GM18867 (cell line): Measurements from ENCODE around the gene TRIOBP.

ENCODE experiments used
- ATAC-seq: cut with Tn5 transposase; IDR thresholded peaks from one replicate; pipeline ENCODE4 v1.9.1; 2021; ENCODE audit warnings: mild to moderate bottlenecking, moderate library complexity; ENCODE audit not compliant: unreplicated experiment

TRIOBP gene

DNA sequence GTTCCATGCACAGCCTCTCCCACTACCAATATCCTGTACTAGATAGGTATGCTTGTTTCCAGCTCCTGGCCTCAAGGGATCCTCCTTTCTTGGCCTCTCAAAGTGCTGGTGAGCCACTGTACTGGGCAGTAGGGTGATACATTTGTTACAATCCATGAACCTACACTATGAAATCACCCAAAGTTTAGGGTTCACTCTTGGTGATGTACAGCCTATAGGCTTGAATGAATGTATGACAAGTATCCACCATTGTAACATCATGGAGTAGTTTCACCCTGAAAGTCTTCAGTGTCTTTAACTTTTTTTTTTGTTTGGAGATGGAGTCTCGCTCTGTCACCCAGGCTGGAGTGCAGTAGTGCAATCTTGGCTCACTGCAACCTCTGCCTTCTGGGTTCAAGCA is 31.8 kb downstream of the TRIOBP start:
- no peak for ATAC-seq

DNA sequence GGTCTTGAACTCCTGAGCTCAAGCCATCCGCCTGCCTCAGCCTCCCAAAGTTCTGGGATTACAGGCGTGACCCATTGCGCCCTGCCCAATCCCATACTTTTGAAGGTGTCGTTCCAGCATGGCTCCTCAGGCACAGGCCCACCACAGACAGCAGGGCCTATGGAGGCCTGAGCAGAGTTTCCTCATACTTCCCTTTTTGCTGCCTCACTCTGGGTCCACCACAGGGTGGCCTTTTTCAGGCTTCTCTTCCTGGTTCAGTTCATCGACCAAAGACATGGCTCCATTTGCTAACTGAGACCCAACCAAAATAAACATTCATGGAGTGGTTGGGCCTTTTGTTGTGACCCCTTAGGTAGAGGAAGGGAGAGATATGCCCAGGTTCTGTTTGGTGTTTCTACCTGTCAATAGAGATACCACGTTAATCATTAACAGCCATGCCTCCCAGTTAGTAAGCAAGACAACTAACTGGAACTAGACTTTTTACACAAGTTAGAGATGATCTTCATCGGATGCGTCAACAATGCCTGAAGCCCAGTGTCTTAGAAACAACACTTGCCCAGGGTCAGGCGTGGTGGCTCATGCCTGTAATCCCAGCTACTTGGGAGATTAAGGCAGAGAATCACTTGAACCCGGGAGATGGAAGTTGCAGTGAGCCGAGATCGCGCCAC is 35.1 kb downstream of the TRIOBP start:
- ATAC-seq: no peak

DNA sequence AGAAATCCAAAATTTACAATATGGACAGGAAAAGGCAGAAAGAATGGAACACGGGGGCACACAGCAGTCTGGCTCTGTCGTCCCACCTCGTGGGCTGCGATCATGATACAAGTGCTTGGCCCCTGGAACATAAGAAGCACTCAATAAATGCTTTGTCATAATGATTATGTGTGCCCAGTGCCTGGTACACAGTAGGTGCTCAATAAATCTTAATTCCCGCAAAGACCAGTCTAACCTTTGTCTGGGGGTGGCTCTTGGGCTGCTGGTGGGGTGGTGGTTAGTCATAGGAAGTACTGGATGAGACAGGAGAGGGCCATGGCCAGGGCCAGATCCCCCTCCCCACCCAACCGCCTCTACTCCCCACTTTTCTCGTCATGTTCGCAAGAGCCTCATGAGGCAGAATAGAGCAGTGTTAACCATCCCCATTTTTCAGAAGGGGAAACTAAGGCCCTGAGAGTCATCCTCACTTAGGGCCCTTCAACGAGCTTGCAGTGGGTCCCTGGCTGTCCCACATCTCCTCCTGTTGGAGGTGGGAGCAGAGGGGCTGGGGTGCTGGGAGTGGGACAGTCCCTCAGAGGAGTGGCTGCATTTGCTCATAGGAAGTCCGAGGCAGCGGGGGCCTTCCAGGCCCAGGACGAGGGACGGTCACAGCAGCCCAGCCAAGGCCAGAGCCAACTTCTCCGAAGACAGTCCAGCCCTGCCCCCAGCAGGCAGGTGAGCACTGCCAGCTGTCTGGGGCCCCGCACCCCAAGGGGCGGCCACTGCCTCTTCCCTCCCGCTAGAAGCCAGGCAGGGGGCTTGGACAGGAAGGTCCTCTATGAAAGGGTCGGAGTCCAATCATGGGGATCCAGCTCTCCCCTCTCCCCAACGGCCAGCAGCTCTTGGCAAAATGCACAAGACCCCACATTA is 36.1 kb downstream of the TRIOBP start:
- no peak for ATAC-seq

DNA sequence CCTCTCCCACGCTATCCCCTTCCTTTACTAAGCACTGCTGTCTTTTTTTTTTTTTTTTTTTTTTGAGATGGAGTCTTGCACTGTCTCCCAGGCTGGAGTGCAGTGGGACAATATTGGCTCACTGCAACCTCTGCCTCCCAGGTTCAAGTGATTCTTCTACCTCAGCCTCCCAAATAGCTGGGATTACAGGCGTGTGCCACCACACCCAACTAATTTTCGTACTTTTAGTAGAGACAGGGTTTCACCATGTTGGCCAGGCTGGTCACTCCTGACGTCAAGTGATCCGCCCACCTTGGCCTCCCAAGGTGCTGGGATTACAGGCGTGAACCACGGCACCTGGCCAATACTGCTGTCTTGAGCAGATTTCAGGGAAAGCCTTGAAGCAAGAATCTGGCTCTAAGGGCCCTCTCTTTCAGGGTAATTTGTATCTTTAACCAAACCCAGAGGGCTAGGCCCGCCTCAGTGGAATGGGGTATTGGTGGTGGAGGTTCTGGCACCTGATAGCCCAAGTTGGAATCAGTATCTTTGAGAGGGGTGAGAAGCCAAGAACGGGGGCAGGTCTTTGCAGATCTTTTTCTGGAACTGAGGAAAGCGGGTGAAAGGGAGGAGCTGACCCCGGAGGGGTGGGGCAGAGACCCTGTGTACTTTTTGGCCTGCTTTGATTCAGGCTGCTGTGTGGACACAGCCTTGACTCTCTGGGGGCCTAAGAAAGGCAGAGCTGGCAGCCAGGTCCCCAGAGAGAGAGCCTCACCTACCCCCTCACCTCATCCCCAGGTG is 37.0 kb downstream of the TRIOBP start:
- ATAC-seq: no peak

DNA sequence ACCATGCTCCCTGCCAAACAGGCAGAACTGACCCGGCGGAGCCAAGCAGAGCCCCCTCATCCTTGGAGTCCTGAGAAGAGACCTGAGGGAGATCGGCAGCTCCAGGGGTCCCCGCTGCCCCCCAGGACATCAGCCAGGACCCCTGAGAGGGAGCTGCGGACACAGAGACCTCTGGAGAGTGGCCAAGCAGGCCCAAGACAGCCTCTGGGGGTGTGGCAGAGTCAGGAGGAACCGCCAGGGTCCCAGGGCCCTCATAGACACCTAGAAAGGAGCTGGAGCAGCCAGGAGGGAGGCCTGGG is 37.5 kb downstream of the TRIOBP start:
- no peak for ATAC-seq

DNA sequence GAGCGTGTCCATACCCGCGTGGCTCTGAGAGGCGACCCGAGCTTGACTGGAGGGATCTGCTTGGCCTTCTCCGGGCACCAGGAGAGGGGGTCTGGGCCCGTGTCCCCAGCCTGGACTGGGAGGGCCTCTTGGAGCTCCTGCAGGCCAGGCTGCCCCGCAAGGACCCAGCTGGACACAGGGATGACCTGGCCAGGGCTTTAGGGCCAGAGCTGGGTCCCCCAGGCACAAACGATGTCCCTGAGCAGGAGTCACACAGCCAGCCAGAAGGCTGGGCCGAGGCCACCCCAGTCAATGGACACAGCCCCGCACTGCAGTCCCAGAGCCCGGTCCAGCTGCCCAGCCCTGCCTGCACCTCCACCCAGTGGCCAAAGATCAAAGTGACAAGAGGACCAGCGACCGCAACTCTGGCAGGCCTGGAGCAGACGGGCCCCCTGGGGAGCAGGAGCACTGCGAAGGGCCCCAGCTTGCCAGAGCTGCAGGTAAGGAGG is 38.2 kb downstream of the TRIOBP start:
- ATAC-seq: no peak

DNA sequence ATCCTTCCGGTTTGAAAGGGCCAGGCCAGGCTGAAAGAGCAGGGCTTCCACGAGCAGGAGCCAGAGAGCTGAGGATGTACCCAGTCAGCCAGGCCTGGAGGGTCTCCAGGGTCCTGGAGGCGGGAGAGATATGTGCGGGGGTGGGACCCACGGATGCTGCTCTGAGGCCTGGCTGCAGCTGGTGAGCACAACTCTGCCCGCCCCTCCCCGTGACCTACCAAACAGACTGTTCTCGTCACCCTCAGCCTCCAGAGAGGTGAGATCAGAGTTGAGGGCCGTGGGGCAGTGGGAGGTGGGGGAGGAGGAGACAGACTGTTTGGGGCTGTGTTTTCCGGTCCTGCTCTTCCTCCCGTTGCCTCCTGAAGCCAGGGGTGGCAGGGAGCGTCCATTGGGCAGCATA is 42.2 kb downstream of the TRIOBP start:
- ATAC-seq: no peak

DNA sequence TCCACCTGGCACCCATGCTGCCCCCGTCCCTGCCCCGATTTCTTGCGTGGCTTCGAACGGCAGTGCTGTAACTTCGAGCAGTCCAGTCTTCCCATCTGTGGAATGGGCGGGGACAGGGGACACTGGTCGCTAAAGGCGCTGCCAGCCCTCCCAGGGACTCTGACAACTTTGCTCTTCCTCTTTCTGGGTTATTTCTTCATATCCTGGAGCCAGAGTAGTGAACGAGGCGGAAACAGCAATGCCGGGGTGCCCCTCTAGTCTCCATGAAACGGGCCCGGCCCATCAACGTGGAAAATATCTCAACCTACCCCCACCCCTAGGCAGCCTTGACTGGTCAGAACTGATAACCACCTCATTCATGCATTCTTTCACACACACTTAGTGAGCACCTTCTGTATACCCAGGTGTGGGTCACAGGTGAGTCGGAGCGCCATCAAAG is 42.8 kb downstream of the TRIOBP start:
- ATAC-seq: no peak

DNA sequence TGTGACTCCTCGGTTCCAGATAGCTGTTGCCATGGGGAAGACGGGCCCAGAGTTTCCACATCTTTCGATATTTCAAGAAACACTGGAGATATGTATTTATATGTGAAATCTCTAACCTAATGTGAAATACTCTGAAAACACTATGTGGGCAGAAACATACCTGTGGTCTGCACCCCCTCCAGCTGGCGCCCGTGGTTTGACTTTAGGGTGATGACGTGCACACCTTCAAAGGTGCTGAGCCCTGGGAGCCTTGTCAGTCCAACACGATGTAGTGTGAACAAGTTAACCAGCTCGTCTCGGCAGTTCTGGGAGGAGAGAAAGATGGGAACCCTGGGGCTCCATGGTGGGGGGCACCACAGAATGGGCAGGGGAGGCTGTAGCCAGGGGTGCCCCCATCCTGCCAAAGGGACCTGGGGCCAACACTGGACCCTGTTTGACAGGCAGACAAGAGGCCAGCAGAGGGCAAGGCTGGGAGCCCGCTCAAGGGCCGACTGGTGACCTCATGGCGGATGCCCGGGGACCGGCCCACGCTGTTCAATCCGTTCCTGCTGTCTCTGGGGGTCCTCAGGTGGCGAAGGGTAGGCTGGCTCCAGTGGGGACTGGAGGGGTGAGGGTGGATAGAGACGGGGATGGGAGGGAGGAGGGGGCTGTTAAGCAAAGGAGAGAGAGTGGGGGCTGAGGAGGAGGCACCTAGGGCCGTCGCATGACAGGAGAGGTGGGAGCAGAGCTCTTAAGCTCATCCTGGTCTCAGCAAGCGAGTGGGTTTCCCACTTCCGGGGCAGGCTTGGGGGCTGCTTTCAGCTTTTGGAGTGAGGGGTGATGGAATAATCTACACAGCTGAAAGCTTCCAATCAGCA is 43.8 kb downstream of the TRIOBP start:
- ATAC-seq: no peak

DNA sequence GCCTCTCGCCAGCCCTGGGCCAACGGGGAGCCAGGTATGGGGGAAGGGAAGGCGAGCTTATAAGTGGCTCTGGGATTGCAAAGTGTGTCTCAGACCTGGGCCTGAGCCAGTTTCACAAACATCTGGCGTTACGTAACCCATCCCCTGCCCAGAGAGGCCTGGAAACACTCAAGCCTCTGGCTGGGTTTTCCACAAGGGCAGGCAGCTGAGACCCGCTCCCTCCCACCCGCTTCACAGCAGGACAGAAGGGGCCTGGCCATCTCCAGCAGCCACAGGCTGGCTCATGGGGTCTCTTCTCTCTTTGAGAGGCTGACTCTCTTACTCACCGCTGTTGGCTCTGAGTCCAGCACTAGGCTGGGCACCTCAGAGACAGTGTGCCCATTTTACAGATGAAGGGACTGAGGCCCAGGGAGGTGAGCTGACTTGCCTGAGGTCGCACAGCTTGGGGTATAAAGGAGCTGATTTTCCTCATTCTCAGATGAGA is 44.5 kb downstream of the TRIOBP start:
- ATAC-seq: no peak

DNA sequence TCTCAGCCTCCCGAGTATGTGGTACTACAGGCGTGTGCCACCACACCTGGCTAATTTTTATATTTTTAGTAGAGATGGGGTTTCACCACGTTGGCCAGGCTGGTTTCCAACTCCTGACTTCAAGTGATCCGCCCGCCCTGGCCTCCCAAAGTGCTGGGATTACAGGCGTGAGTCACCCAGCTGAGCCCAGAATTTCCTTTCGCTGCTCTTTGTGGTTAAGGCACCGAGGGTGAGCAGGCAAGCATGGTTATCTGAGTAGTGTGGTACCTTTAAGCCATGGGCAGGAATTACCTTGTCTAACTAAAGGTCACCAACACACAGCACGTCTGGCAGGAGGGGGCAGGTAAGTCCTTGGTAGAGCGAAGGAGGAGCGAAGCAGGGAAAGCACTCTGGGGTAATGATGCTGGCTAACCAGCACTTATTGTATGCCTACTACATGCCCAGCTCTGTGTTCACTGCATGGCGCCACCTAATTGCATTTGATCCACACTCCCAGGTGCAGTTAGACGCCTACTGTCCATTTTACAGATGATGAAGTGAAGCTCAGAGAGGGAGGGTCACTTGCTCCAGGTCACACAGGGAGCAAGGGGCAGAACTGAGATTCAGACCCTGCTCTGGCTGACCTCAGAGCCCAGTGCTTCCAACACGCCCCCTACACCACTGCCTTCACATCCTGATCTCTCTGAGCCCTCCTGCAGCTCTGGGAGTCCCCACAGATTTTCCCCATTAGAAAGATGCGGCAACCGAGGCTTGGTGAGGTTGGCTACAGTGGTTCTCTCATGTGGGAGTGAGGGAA is 45.7 kb downstream of the TRIOBP start:
- no peak for ATAC-seq

DNA sequence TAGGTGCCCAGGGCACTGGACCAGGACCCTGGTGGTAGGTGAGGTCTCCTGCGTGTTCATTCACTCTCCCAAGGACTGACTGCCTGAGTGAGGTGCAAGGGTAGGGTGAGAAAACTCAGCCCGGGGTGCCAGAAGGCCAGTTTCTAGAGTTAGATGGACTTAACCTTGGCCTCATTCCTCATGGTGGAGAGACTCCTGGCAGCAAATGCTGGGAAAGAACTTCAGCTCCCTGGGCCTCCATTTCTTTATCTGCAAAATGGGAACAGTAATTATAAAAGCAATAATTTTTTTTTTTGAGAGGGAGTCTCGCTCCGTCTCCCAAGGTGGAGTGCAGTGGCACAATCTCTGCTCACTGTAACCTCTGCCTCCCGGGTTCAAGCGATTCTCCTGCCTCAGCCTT is 47.7 kb downstream of the TRIOBP start:
- no peak for ATAC-seq

DNA sequence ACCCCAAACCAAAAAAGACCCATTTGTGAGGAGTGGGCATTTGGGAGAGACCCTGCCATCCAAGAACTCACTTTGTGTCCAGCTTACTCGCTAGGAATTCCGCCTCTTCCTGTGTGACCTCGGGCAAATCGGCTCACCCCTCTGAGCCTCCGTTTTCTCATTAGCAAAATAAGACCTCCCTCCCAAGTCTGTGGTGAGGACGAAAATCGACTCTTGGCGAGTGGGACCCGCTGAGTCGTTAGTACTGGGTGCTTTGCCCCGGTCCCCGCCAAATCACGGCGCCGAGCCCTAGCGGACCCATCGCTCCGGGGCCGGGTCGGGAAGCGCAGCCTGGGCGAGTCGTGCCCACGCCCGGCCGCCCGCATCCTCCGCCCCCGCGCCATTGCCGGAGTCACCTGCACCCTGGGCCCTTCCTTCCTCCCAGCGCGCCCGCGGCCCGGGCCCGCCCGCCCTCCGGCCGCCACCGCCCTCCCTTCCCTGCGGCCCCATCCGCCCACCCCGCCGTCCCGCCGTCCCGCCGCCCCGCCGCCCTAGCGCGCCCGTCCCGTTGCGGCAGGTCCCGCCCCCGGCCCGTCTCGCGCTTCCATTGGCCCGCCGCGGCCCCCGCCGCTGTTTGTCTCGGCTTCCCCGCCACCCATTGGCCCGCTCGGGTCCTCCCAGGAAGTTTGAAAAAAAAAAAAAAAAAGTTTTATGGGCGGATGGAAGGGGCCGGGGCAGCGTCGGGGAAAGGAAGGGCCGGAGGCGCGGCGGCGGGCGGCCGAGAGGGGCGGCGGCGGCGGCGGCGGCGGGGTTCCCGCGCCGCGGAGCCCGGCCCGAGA is 48.9 kb downstream of the TRIOBP start:
- peak; percentile 56 for ATAC-seq

DNA sequence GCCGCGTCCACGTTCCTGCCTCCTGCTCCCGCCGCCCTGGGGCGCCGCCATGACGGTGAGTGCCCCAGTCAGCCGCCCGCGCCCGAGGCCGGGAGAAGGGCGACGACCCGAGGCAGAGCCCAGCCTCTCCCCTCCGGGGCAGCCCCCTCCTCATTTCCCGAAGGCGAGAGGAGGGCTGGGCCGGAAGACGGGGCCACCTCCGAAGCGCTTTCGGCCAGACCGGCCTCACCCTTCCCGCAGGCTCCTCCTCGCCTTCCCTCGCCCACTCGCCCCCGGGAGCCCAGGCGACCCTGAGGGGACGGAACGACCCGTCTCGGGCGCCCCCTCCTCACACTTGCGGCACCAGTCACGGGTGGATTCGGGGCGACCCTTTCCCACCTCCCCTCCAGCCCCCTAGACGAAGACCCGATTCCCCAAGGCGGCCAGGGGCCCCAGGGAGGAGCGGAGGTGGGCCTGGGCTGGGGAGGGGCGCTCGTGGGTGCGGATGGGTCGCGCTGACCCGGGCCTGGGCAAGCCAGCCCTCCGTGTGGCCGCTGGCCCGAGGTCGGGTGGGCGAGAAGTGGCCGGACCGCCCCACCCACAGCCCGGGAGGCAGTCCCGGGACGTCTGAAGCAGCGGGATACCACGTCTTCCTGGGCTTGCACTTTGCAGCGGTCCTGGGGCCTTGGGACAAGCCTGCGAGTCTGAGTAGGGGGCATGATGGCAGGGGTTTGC is 49.7 kb downstream of the TRIOBP start:
- peak; percentile 22 for ATAC-seq

DNA sequence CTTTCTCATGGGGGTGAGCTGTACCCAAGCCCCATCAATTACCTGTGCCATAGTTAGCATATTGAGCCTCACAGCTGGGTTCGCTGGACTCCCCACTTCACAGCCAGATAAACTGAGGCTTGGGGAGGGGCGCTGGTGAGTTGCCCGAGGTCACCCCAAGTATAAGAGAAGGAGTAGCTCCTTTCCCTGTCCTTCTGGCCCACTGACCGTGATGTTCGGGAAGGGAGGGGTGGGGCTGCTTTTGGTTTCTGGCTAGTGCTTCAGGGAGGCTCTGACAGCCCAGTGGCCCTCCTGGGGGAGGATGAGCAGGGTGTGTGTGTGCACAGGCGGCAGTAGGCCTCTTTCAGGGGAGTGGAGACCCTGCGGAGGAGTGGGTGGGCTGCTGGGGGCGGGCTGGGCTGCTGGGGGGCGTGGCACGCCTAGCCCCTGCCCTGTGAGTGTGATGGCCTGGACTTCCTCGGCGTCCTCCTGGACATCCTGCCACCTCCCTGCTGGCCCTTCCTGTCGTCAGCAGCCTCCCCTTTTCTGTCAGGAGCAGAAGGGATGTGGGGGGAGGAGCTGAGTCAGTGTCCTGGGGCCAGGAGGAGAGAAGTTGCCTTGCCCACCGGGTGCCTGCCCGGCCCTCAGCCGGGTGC is 50.3 kb downstream of the TRIOBP start:
- ATAC-seq: no peak

DNA sequence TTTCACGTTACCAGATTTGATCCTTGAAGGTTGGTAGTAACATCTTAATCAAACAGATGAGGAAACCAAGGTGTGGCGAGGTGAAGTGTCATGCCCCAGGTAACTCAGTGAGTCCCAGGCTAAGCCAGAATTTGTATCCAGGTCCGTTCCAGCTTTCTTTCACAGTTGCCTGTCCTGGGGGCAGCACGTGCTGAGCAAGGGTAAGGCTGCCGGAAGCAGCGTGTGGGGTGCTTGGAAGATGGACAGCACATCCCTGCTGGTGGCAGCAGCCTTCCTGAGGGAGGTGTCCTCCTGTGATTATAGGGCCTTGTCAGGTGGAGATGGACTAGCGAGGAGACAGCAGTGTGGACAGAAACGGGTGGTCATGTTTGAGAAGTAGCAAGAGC is 50.9 kb downstream of the TRIOBP start:
- ATAC-seq: no peak

DNA sequence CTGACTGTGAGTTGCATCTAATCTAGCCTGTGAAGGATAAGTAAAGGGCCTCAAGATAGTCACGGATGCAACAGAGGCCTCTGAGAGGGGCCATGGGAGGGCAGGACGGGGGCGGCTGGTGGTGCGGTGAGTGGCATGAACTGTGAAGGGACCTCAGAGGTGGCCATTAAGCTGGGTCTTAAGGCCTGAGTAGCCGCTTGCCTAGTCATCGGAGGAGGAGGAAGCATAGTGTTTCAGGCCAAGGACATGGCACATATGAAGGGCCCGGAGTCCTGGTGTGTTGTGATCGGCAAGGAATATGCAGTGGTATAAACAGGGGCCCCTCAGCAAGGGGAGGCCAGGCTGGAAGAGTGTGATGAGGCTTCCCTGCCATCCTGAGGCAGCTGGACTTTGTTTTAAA is 51.8 kb downstream of the TRIOBP start:
- ATAC-seq: no peak

DNA sequence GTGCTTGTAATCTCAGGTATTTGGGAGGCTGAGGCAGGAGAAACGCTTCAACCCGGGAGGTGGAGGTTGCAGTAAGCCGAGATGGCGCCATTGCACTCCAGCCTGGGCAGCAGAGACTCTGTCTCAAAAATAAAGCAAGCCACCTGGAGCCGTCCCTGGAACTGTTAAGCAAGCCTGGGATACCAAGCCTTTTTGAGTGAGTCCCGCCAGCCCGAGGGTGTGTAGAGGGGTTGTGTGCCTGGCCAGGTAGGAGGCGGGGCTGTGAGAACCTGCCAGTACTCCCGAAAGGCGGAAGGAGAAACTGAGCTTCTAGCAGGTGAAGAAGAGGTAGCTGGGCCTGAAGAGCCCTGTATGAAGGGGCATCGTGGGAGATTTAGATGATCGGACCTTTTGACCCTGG is 52.4 kb downstream of the TRIOBP start:
- ATAC-seq: no peak
